KOPT-K1 (cell line): ENCODE measurements around the gene ADAMTS2.

Source experiments
- H3K27ac ChIP-seq: fragments of 200-600 bp; sonication (generic); 2 replicates; pipeline ENCODE4 v1.5.1; 2016; ENCODE audit warnings: antibody characterized with exemption, mild to moderate bottlenecking, low read depth, low read length; ENCODE audit not compliant: poor library complexity, severe bottlenecking
- H3K36me3 ChIP-seq: fragments of 200-600 bp; sonication (generic); 2 replicates; pipeline ENCODE4 v1.5.1; 2017; ENCODE audit warnings: antibody characterized with exemption, mild to moderate bottlenecking, low read length, moderate library complexity; ENCODE audit not compliant: insufficient read depth
- H3K9me3 ChIP-seq: fragments of 200-600 bp; sonication (generic); 2 replicates; pipeline ENCODE4 v1.5.1; 2017; ENCODE audit warnings: antibody characterized with exemption, low read length, mild to moderate bottlenecking; ENCODE audit not compliant: insufficient read depth, poor library complexity, severe bottlenecking

The ADAMTS2 gene

DNA sequence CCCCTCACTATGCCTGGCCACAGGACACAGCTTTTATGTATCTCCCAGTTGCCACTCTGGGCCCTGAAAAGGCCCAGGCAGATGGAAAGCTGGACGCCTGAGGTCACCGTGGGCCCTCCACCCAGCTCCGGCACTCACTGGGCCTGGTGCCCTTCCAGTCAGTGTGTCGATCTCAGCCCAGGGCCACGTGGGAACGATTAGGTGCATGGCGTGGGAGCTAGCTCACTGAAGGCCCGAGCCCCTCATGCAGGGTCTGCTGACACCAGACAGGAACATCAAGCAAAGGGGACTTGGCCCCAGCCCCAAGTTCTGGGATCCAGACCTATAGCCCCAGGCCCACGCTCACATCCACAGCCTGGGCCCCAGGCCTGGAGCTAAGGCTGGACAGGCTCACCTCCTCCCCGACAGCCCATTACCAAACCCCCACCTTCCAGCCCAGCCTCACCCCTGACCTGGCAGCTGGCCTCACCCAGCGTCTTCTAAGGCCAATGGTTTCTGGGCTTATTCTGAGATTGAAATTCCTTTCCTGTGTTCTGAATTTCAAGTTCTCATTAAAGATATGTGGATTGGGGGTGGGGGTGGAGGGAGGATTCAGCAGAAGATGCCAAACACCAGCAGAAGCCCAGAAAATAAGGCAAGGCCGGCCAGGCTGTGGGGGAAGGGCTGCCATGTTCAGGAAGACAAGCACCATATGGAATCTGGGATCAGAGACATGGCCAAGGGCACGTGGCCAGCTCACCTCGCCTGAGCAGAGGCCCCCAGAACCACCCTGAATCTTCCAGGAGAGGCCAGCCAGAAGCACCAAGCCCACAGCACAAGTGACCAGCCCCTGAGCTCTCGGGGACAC, 74.5 kb downstream of the ADAMTS2 start:
- Histone ChIP-seq H3K36me3 (no peaks in the 10 kb centered on the region), H3K9me3 (no peaks in the 10 kb centered on the region), H3K27ac (no peak overlapping the region)

DNA sequence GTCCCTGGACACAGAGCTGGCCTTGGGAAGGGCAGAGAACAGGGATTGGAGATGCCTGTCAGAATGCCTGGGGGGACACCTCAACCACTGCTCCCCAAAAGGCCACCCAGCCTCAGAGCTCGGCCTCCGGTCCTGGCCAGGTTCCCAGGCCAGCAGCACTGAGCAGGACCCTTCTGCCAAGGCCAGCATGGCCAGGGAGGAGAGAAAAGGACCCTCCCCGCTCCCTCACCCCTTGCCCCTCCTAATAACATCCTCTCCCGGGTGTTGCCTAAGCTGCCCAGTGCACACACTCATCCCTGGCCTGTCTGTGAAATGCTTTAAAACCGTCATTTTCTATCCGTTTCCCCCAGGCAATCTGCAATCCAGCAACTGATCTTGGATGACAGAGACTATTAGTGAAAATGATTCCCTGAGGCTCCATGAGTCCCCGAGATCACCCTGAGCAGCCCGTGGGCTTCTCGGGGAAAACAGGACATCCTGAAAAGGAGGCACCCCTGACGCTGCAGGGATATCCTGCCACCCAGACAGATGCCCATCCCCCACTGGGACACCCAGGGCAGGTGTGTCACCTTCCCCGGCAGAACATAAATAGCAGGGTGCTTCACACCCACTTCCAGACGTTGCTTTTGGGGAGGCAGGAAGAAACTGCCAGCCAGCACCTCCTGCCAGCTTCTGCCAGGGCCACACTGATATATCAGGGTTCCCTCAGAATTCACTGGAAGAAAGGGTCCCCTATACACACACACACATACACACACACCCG, 75.3 kb downstream of the ADAMTS2 start:
- Histone ChIP-seq H3K27ac (no peak overlapping the region), H3K9me3 (no peaks in the 10 kb centered on the region), H3K36me3 (no peaks in the 10 kb centered on the region)

DNA sequence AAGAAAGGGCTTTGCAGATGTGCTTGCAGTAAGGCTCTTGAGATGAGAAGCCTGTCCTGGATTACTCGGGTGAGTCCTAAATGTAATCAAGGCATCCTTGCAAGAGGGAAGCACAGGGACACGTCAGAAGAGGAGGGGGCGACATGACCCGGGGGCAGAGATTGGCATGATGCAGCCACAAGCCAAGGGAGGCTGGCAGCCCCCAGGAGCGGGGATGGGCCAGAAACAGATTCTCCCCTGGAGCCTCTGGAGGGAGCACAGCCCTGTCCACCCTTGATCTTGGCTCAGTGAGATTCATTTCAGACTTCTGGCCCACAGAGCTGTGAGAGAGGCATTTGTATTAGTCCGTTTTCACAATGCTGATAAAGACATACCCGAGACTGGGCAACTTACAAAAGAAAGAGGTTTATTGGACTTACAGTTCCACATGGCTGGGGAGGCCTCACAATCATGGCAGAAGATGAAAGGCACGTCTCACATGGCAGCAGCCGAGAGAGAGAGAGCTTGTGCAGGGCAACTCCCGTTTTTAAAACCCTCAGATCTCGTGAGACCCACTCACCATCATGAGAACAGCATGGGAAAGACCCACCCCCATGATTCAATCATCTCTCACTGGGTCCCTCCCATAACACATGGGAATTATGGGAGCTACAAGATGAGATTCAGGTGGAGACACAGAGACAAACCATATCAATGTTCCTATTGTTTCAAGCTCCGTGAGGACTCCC, 76.1 kb downstream of the ADAMTS2 start:
- H3K9me3 ChIP-seq, result no peaks in the 10 kb centered on the region
- no peak overlapping the region for H3K27ac ChIP-seq
- H3K36me3 ChIP-seq, result no peaks in the 10 kb centered on the region

DNA sequence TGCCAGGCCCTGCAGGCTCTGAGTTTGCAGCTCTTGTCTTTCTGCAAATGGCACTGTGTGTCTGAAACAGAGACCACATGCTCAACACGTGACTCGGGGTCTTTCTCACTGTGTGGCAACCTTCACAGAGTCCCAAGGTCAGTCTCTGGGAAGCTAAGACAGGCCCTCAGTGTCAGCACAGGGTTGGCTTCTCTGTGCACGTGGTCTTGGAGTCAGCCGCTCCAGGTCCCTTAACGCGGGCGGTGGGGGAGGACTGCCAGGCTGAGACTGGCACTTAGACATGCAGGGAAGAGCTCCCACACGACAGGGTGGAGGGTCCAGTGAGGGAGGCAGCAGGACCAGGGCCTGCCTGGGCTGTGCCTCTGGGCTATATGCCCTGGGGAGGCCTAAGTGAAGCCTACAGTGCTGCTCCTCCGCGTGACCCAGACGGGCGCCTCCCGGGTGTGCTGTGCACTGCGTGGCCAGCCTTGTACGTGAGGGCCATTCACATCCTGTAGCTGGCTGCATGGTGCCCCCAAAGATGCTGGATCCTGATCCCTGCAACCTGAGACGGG, 76.8 kb downstream of the ADAMTS2 start:
- Histone ChIP-seq H3K36me3 (no peaks in the 10 kb centered on the region), H3K27ac (no peak overlapping the region), H3K9me3 (no peaks in the 10 kb centered on the region)

DNA sequence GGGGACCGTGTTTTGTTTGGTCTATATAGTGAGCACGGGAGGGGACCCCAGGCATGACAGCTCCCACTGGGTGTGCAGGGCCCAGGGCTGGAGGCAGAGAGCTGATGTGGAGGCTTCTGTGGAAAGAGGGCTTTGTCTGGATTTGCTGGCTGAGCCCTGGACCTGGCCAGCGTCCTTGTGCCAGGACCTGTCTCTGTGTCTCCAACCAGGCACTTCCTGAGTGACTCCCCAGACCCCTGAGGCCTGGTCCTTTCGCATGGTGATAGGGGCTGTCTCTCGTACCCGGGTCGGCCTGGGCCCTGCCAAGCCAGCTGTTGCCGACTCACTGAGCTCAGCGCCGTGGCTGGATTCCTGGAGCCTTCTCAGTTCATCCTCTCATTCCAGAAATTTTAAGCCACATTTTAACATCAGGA, 77.6 kb downstream of the ADAMTS2 start:
- Histone ChIP-seq H3K36me3 (no peaks in the 10 kb centered on the region), H3K27ac (no peak overlapping the region), H3K9me3 (no peaks in the 10 kb centered on the region)

DNA sequence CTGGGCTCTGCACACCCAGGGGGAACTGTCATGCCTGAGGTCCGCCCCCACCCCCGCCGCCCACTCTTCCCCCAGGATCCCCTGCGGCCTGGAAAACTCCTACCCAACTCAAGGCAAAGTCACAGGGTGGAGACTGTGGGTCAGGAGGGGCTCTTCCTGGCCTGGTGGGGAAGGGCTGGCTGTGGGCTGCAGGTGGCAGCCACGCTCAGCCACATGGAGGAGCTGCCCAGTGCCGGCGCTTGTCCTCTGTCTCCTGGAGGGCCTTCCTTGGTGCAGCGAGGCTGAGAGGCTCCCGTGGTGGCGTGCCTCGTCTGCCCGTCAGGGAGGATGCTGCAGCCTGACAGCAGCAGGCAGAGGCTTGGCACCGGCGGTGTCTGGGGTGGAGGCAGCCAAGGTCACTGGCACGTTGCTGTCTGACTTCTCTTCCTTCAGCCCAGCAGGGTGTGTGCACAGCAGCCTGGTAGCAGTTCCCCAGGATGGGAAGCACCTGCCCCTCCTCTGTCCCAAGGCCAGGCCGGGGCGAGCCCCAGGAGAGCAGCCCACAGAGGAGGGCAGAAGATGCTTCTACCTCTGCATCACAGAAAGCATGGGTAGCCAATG, 78.1 kb downstream of the ADAMTS2 start:
- no peak overlapping the region for H3K27ac ChIP-seq
- H3K9me3 ChIP-seq, result no peaks in the 10 kb centered on the region
- no peaks in the 10 kb centered on the region for H3K36me3 ChIP-seq

DNA sequence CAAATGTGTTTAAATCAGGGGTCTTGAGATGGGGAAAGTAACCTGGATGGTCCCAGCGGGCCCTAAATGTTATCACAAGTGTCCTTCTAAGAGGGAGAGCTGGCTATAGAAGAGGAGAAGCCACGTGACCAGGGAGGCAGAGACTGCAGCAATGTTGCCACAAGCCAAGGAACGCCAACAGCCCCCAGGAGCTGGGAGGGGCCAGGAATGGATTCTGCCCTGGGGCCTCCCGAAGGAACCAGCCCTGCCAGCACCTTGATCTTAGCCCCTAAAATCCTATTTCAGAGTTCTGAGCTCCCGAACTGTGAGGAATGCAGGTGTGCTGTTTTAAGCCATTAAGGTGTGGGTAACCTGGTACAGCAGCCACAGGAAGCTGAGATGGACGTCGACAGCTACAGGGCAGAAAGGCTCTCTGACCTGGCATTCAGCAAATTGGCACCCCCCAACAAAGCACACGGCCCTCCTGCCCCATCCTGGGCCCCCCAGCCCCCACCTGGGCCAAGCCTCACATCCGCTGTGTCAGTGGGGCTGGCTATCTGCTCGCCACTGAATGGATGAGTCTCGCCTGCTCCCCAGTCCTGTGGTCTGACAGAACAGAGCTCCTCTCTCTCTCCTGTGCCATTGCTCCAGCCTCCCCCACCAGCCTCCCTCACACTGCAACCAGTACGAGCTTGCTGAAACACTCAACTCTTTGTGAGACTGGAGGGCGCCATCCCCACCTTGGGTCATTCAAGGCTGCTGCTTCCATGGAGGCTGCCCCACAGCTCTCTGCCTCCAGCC, 78.8 kb downstream of the ADAMTS2 start:
- H3K9me3 ChIP-seq, result no peaks in the 10 kb centered on the region
- no peaks in the 10 kb centered on the region for H3K36me3 ChIP-seq
- no peak overlapping the region for H3K27ac ChIP-seq

DNA sequence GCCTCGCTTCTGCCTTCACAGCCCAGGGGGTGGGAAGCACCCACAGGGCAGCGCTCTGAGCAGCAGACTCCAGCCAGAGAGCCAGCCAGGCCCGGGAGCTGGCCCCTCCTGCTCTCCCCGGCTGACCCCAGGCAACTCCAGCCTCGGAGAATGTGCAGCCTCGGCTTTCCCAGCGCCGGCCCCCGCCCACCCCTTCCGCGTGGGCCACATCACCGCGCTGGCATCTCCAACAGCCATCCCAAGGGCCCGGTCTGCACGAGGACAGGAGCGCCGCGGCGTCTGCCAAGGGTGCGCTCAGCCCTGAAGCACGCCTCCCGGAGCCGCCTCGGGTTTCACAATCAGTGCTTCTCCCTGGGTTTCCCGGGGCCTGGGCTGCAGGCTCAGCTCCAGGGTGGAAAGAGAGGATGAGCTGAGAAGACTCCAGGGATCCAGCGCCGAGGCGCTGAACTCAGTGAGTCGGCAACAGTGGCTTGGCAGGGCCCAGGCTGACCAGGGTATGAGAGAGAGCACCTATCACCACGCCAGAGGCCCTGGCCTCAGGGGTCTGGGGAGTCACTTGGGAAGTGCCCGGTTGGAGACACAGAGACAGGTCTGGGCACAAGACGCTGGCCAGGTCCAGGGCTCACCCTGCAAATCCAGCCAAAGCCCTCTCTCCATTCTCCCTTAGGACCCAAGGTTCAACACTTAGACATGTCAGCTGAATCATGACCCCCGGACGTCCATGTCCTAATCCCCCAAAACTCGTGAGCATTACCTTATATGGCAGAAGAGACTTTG, 79.6 kb downstream of the ADAMTS2 start:
- Histone ChIP-seq H3K9me3 (no peaks in the 10 kb centered on the region), H3K36me3 (no peaks in the 10 kb centered on the region), H3K27ac (no peak overlapping the region)

DNA sequence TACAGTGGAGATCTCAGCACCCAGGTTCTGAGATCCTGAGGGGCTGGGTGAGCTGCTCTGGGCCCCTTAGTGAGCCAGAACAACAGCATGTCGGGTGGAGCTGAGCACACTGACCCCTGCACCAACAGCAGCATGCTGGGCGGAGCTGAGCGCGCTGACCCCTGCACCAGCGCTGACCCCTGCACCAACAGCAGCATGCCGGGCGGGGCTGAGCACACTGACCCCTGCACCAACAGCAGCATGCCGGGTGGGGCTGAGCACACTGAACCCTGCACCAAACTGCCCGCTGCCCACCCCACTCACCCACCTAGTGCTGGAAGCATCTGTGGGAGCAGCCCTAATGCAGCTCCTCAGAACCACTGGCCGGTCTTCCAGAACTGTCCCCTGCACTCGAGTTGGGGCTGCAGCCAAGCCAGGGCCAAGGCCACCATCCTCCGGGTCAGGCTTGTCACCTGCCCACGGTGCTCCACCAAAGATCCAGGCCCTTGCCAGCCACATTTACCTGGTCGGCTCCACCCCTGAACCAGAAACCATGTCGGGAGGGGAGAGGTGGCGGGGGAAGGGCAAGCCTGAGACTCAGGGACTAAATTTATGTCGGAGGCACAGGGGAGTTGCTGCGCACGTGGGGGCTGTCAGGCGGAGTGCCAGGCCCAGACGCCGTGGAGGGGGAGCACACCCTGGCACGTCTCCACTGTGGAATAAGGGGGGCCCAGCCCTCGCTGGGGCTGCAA, 80.3 kb downstream of the ADAMTS2 start:
- no peak overlapping the region for H3K27ac ChIP-seq
- no peaks in the 10 kb centered on the region for H3K9me3 ChIP-seq
- H3K36me3 ChIP-seq, result no peaks in the 10 kb centered on the region

DNA sequence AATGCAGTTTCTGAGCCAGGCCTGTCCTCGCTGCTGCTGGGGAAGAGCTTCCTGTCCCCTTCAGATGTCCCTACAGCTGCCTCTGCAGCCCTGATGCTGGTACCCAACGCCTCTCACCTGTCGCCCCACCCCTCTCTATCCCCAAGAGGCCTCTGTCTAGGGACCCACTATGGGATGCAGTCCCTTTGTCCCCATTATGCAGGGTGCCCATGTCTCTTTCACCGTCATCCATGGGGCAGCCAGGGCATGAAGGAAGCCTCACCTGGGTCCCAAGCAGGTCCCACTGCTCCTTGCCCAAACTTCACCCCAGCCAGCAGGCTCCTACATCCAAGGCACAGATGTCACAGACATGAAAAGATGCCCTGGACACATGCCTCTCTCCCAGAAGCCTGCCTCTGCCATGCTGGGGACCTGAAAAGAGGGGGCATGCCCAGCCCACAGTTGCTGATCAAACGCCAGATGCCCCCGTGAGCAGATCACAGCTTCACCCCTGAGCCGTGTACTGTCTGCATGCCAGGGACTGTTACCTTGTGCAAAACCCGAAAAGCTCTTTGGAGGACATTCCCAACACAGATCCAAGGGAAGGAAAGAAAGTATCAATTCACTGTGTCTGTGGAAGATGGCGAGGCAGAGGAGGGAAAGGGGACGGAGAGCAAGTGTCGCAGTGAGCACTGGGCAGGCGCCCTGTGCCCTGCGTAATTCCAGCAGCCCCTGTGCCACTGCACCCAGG, 81.0 kb downstream of the ADAMTS2 start:
- Histone ChIP-seq H3K9me3 (no peaks in the 10 kb centered on the region), H3K36me3 (no peaks in the 10 kb centered on the region), H3K27ac (no peak overlapping the region)

DNA sequence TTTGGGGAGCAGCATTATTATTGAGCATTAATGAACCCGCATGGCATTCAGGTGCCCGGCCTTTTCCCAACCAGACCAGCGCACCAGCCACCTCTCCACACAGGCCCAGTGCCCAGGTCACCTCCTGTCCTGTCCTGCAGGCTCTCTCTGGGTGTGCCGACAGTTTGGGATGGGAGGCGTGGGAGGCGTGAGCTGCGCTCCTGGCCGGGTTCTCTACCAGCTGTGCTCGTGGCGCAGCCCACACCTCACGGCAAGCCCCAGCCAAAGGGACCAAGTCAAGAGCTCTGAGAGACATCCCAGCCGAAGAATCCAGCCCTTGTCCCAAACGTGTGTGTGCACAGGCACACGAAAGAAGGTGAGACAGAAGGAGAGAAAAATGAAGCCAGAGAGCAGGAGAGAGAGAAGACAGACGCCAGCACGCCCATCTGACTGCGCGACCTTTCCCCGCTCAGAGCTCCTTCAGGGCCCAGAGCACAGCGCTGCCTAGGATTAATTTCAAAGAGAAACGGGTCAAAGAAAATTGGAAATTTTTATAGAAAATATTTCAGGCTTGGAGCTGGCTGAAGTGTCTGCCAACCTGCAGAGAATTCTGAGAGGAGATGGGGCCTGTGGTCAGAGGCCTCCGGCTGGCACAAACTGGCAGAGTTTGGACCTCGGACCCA, 81.7 kb downstream of the ADAMTS2 start:
- no peak overlapping the region for H3K27ac ChIP-seq
- no peaks in the 10 kb centered on the region for H3K9me3 ChIP-seq
- H3K36me3 ChIP-seq, result no peaks in the 10 kb centered on the region
